NB4 (cell line): Measurements from ENCODE around the gene MTHFS.
A peak's percentile ranks its signal among the peaks of the same experiment; 100 is the strongest.

Experiments used
- DNase-seq: peaks from one replicate; pipeline ENCODE4 v3.0.0; 2010; ENCODE audit warnings: low read depth
- H3K4me3 ChIP-seq: one replicate; pipeline ENCODE4 v1.5.1; 2011; ENCODE audit warnings: mild to moderate bottlenecking, low read depth, low read length, moderate library complexity
- MYC ChIP-seq: IDR thresholded peaks from 2 replicates; pipeline ENCODE4 v1.6.1; 2011; ENCODE audit warnings: low read depth, low read length
- POLR2A ChIP-seq: IDR thresholded peaks from 2 replicates; pipeline ENCODE4 v1.6.1; 2011; ENCODE audit warnings: mild to moderate bottlenecking; ENCODE audit not compliant: insufficient read length; ENCODE audit errors: extremely low read depth
- TF ChIP-seq, protein P1 (sequence below): IDR thresholded peaks from one replicate; pipeline ENCODE4 v1.5.1; 2012; ENCODE audit warnings: low read depth, low read length
- TF ChIP-seq, protein P2 (sequence below): IDR thresholded peaks from 2 replicates; pipeline ENCODE4 v1.6.1; 2011; ENCODE audit warnings: low read depth, low read length

MTHFS gene

DNA sequence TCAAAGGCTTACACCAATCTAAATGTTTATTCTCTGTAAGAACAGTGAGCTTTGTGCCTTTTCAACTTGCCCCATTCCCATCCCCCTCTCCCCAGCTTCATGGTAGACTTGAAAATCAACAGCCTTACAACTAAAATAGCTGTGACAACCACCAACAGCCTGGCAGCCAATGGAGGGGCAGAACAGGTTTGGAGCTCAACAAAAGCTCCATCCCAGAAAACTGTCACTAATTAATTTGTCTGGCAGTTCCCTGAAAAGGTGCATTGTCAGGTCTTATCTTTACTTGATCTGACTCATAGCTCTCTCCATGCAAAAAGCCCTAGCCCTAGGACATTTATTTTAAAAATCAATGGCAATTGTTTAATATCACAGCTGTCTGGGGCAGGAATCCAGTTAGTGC, 22.6 kb downstream of the MTHFS start:
- no peak overlapping the region for H3K4me3 ChIP-seq
- TF ChIP-seq POLR2A (no peak), MYC (no peak)
- TF ChIP-seq, protein P1, sequence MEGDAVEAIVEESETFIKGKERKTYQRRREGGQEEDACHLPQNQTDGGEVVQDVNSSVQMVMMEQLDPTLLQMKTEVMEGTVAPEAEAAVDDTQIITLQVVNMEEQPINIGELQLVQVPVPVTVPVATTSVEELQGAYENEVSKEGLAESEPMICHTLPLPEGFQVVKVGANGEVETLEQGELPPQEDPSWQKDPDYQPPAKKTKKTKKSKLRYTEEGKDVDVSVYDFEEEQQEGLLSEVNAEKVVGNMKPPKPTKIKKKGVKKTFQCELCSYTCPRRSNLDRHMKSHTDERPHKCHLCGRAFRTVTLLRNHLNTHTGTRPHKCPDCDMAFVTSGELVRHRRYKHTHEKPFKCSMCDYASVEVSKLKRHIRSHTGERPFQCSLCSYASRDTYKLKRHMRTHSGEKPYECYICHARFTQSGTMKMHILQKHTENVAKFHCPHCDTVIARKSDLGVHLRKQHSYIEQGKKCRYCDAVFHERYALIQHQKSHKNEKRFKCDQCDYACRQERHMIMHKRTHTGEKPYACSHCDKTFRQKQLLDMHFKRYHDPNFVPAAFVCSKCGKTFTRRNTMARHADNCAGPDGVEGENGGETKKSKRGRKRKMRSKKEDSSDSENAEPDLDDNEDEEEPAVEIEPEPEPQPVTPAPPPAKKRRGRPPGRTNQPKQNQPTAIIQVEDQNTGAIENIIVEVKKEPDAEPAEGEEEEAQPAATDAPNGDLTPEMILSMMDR, result no peak
- TF ChIP-seq, protein P2, sequence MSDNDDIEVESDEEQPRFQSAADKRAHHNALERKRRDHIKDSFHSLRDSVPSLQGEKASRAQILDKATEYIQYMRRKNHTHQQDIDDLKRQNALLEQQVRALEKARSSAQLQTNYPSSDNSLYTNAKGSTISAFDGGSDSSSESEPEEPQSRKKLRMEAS, result no peak
- no peak for DNase-seq

DNA sequence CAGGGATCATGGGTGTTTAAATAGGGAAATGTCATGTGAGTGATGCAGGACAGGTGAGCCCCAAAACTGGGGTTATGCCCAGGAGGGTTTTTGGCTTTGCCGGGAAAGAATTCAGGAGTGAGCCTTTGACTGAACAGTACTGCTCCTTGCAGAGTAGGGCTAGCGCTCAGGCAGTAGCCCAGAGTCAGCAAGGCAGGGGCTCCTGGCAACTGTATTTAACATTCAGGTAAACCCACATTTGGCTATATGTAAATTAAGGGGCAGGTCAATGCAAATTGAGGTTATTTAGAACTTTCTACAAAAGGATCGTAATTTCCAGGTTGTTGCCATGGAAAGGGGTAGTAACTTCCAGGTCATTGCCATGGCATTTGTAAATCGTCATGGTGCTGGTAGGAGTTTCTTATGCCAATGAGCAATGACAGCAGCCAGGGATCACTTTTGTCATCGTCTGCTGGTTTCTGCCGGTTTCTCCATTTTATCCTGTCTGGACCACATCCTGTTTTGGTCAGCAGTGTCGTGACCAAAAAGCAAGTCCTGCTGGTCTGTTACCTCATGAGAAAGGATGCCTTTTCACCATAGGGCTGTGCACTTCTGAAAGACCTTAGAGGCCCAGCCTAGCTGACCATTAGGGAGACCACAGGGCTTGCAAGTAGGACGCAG, 24.3 kb downstream of the MTHFS start:
- TF ChIP-seq, protein P1, result no peak
- TF ChIP-seq MYC, result peak; percentile 75
- TF ChIP-seq, protein P2, result peak; percentile 58
- no peak for TF ChIP-seq POLR2A
- H3K4me3 ChIP-seq, result no peak overlapping the region
- peak; percentile 84 for DNase-seq

DNA sequence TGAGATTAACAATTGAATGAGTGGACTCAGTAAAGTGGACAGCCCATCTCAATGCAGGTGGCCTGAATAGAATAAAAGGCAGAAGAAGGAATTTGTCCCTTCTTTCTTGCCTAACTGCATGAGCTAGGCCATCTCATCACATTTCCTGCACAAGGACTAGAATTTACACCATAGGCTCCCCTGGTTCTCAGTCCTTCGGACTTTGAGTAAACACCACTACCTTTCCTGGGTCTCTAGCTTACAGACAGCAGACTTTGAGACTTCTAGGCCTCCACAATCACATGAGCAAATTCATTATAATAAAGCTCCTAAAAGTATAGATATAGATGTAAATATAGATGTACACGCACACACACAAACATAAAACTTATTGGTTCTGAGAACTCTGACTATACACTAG, 28.3 kb downstream of the MTHFS start:
- TF ChIP-seq, protein P1, result no peak
- TF ChIP-seq, protein P2, result no peak
- H3K4me3 ChIP-seq, result no peak overlapping the region
- no peak for DNase-seq

DNA sequence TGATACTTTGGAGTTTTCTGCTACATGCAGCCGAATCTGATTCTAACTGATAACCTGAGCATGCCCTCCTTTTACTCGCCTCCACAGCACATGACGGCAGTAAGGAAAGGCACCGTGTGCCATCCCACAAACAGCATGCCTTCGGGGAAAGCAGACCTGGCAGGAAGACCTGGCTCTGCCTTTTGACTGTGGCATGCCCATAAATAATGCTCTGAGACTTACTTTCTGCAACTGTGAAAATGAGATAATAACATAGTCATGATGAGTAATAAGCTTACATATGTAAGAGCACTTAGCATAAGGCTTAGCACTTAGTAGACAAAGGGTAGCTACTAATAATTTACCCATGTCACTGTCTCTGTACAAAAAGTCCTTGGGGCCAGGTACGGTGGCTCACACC, 32.9 kb downstream of the MTHFS start:
- TF ChIP-seq, protein P2, result no peak
- TF ChIP-seq, protein P1, result no peak
- TF ChIP-seq MYC (no peak), POLR2A (no peak)
- H3K4me3 ChIP-seq, result no peak overlapping the region
- no peak for DNase-seq

DNA sequence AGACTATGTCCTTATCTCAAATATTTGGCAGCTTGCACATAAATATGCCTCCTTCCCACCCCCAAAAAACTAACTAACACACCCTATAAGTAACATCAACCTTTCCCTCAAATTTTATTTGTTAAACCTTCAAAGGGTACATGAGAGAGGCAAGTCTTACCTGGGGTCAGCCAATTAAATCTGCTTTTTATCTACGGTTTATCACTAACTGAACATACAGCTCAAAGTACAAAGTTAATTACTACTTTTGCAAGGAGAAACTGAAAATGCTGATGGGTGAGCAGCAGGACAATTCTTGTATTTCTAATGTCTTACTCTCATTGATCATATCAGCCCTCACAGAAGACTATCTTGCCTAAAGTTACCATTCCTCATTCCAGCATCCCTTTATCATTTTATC, 34.6 kb downstream of the MTHFS start:
- no peak for DNase-seq
- no peak for TF ChIP-seq MYC
- TF ChIP-seq, protein P1, result no peak
- TF ChIP-seq, protein P2, result no peak
- no peak for TF ChIP-seq POLR2A

More for the DNA sequence above, 34.6 kb downstream of the MTHFS start:
- no peak overlapping the region for H3K4me3 ChIP-seq
